ENCODE results near the gene NKD1. TPM values are rescaled to one million over a fixed set of nuclear protein-coding genes. Genes with fewer than 3 reads are reported as not detected.

NKD1 gene
- total RNA-seq, 1 experiment from 2014 or later = 0.44 TPM

DNA sequence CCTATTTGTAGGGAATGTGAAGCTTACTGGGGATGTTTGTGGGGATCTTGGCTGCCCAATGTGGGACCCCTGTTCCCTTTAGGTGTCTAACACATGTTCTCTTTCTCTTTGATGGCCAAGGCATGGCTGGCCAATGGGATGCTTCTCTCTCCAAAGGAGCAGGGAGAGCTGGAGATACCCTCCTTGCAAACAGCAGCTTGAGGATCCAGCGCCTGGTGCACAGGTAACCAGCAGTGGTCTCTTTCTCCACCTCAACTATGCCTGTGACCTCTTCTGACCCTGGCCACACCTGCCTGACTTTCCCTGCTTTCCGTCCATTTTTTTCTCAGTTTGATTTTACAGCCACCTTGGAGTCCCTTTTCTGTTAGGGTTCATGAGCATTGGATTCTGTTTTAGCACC, 16.8 kb upstream of the NKD1 start:
- no peaks in the 10 kb centered on the region for H3K79me2 ChIP-seq (ENCODE audit: low read depth)
- no peak overlapping the region for H3K4me3 ChIP-seq
- H3F3A ChIP-seq (ENCODE audit: insufficient read depth, low read depth) = peaks cover 26% of the 10 kb centered on the region
- no peaks in the 10 kb centered on the region for H3K9me2 ChIP-seq (ENCODE audit: insufficient read depth)
- BruUV-seq (replicated peaks) = no TSS peak
- POLR2A ChIA-PET (ENCODE audit: unreplicated experiment) = interaction anchor here (0.5 to 0.6 kb wide), 2 partner anchors 24 to 136 kb away, joined by 4 to 6 read pairs; no protein-coding TSS in a partner anchor
- intact Hi-C loops (cut with micrococcal nuclease; ENCODE audit: unreplicated experiment) = no loop called here
- no peak overlapping the region for H2AFZ ChIP-seq
- 0 out of 2 replicates have a peak overlapping the region, but pooled peaks have one; percentile 59 for H3K27ac ChIP-seq
- CTCF ChIA-PET = no interaction called here
- H4K20me1 ChIP-seq (ENCODE audit: insufficient read depth) = no peaks in the 10 kb centered on the region
- H3K9me3 ChIP-seq (ENCODE audit: insufficient read depth, low read depth) = peaks cover 16% of the 10 kb centered on the region
- H3K36me3 ChIP-seq (ENCODE audit: low read depth) = no peaks in the 10 kb centered on the region
- DNase-seq = no peak
- peaks cover 24% of the 10 kb centered on the region for H3K4me1 ChIP-seq (replicated peaks; ENCODE audit: insufficient read depth)
- peak overlapping the region; percentile 21 for H3K4me2 ChIP-seq
- no peak for TF ChIP-seq EZH2 (IDR thresholded peaks at IDR 0.05; ENCODE audit: low read depth)
- TF ChIP-seq, protein P1, sequence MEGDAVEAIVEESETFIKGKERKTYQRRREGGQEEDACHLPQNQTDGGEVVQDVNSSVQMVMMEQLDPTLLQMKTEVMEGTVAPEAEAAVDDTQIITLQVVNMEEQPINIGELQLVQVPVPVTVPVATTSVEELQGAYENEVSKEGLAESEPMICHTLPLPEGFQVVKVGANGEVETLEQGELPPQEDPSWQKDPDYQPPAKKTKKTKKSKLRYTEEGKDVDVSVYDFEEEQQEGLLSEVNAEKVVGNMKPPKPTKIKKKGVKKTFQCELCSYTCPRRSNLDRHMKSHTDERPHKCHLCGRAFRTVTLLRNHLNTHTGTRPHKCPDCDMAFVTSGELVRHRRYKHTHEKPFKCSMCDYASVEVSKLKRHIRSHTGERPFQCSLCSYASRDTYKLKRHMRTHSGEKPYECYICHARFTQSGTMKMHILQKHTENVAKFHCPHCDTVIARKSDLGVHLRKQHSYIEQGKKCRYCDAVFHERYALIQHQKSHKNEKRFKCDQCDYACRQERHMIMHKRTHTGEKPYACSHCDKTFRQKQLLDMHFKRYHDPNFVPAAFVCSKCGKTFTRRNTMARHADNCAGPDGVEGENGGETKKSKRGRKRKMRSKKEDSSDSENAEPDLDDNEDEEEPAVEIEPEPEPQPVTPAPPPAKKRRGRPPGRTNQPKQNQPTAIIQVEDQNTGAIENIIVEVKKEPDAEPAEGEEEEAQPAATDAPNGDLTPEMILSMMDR (conservative IDR thresholded peaks at IDR 0.05) = no peak
- no peaks in the 10 kb centered on the region for H3K27me3 ChIP-seq (ENCODE audit: insufficient read depth, low read depth)

DNA sequence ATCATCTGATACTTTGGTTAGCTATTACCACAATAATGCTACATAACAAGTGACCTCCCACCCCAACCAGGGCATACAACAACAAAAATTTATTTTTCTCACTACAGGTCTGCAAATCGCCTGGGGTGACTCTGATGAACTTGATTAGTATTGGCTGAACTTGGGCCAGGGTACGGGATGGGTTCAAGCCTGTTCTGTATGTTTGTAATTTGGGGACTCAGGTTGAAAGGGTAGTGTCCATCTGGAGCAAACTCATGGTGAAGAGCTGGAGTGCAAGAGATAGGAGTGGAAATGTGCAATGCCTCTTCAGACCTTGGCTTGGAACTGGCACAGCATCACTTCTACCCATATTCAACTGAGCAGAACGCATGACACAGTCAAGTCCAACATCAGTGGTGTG, 16.3 kb upstream of the NKD1 start:
- Histone ChIP-seq H3K4me2 (no peak overlapping the region; the same call in 1 of the 2 replicates), H3K36me3 (ENCODE audit: low read depth) (no peaks in the 10 kb centered on the region), H3K27me3 (ENCODE audit: insufficient read depth, low read depth) (no peaks in the 10 kb centered on the region), H3K9me3 (ENCODE audit: insufficient read depth, low read depth) (peaks cover 16% of the 10 kb centered on the region), H3K9me2 (ENCODE audit: insufficient read depth) (no peaks in the 10 kb centered on the region), H4K20me1 (ENCODE audit: insufficient read depth) (no peaks in the 10 kb centered on the region), H3K27ac (no peak overlapping the region), H3K79me2 (ENCODE audit: low read depth) (no peaks in the 10 kb centered on the region), H3F3A (ENCODE audit: insufficient read depth, low read depth) (peaks cover 26% of the 10 kb centered on the region), H3K4me1 (replicated peaks; ENCODE audit: insufficient read depth) (peaks cover 24% of the 10 kb centered on the region), H3K4me3 (no peak overlapping the region), H2AFZ (no peak overlapping the region)
- BruUV-seq (replicated peaks) = no TSS peak
- POLR2A ChIA-PET (ENCODE audit: unreplicated experiment) = no interaction called here
- no peak for DNase-seq
- TF ChIP-seq, protein P1 (conservative IDR thresholded peaks at IDR 0.05) = no peak
- TF ChIP-seq EZH2 (IDR thresholded peaks at IDR 0.05; ENCODE audit: low read depth) = no peak
- CTCF ChIA-PET = no interaction called here
- intact Hi-C loops (cut with micrococcal nuclease; ENCODE audit: unreplicated experiment) = no loop called here

DNA sequence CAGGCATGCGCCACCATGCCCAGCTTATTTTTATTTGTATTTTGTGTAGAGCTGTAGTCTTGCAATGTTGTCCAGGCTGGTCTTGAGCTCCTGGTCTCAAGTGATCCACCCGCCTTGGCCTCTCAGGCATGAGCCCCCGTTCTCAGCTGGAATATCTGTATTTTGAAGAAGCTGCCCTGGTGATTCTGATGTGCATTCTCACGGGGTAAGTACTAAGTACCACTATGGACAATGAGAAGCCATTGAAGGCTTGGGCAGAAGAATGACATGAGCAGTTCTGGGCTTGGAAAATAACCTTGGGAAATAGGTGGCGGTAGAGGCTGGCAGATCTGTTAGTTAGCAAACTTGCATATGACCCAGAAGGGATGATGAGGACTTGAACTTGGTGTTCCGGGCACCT, 15.6 kb upstream of the NKD1 start:
- no peak overlapping the region for H2AFZ ChIP-seq
- no peaks in the 10 kb centered on the region for H3K79me2 ChIP-seq (ENCODE audit: low read depth)
- peaks cover 16% of the 10 kb centered on the region for H3K9me3 ChIP-seq (ENCODE audit: insufficient read depth, low read depth)
- no peaks in the 10 kb centered on the region for H3K27me3 ChIP-seq (ENCODE audit: insufficient read depth, low read depth)
- no peak overlapping the region for H3K27ac ChIP-seq
- H3K36me3 ChIP-seq (ENCODE audit: low read depth) = no peaks in the 10 kb centered on the region
- no peak overlapping the region for H3K4me3 ChIP-seq
- intact Hi-C loops (cut with micrococcal nuclease; ENCODE audit: unreplicated experiment) = no loop called here
- H3K4me2 ChIP-seq = no peak overlapping the region
- no peak for DNase-seq
- ChIA-PET POLR2A (ENCODE audit: unreplicated experiment) (no interaction called here), CTCF (no interaction called here)
- H3K4me1 ChIP-seq (replicated peaks; ENCODE audit: insufficient read depth) = peaks cover 28% of the 10 kb centered on the region
- H4K20me1 ChIP-seq (ENCODE audit: insufficient read depth) = no peaks in the 10 kb centered on the region
- BruUV-seq (replicated peaks) = no TSS peak
- peaks cover 26% of the 10 kb centered on the region for H3F3A ChIP-seq (ENCODE audit: insufficient read depth, low read depth)
- H3K9me2 ChIP-seq (ENCODE audit: insufficient read depth) = no peaks in the 10 kb centered on the region
- no peak for TF ChIP-seq EZH2 (IDR thresholded peaks at IDR 0.05; ENCODE audit: low read depth)
- TF ChIP-seq, protein P1 (conservative IDR thresholded peaks at IDR 0.05) = no peak
